ENCODE measurements around the gene SLC31A2.
"Not testable (repeated sequence)": the region's sequence is repeated elsewhere in the genome, so short reads cannot be mapped to it uniquely, and the experiment has no call there.

Gene SLC31A2, protein sequence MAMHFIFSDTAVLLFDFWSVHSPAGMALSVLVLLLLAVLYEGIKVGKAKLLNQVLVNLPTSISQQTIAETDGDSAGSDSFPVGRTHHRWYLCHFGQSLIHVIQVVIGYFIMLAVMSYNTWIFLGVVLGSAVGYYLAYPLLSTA

GRCh38 chr9:113150670-113151611 is at the start of gene SLC31A2:
SLC31A2 (plus strand) TSS chr9:113151007; CDS start chr9:113151075, 68 bp downstream.
- TF ChIP-seq, protein P1, sequence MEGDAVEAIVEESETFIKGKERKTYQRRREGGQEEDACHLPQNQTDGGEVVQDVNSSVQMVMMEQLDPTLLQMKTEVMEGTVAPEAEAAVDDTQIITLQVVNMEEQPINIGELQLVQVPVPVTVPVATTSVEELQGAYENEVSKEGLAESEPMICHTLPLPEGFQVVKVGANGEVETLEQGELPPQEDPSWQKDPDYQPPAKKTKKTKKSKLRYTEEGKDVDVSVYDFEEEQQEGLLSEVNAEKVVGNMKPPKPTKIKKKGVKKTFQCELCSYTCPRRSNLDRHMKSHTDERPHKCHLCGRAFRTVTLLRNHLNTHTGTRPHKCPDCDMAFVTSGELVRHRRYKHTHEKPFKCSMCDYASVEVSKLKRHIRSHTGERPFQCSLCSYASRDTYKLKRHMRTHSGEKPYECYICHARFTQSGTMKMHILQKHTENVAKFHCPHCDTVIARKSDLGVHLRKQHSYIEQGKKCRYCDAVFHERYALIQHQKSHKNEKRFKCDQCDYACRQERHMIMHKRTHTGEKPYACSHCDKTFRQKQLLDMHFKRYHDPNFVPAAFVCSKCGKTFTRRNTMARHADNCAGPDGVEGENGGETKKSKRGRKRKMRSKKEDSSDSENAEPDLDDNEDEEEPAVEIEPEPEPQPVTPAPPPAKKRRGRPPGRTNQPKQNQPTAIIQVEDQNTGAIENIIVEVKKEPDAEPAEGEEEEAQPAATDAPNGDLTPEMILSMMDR (IDR thresholded peaks at IDR 0.05; ENCODE audit: borderline replicate concordance, insufficient read depth, low read depth, low read length): peak; percentile 41; the same call in 1 of the 2 replicates
- H3K4me3 ChIP-seq (ENCODE audit: low read depth, low read length): peak within 1 kb of the TSS; percentile 74

DNA sequence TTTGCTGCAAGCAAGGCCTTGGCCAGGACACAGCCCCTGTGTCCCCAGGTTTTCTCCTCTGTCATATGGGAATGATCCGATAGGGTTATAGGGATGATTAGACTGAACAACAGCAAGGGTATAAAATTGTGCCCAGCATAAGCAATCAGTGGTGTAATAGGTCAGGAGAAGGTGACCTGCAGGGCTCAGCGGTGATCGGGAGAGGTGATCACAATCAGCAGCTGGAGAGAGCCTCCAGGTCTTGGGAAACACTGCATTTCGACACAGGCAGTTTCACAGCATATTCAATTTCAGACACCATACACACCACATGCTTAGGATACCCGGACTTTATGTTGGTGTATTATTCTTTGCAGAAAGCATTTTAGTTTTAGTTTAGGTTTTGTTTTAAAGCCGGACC is 45.5 kb upstream of the SLC31A2 start:
- H3K4me3 ChIP-seq (ENCODE audit: low read depth, low read length): not testable (repeated sequence)

- not testable (repeated sequence) for H3K4me3 ChIP-seq (ENCODE audit: low read depth, low read length)
These were observed 39.5 kb upstream of the SLC31A2 start for GRCh38 chr9:113111065-113111951.

DNA sequence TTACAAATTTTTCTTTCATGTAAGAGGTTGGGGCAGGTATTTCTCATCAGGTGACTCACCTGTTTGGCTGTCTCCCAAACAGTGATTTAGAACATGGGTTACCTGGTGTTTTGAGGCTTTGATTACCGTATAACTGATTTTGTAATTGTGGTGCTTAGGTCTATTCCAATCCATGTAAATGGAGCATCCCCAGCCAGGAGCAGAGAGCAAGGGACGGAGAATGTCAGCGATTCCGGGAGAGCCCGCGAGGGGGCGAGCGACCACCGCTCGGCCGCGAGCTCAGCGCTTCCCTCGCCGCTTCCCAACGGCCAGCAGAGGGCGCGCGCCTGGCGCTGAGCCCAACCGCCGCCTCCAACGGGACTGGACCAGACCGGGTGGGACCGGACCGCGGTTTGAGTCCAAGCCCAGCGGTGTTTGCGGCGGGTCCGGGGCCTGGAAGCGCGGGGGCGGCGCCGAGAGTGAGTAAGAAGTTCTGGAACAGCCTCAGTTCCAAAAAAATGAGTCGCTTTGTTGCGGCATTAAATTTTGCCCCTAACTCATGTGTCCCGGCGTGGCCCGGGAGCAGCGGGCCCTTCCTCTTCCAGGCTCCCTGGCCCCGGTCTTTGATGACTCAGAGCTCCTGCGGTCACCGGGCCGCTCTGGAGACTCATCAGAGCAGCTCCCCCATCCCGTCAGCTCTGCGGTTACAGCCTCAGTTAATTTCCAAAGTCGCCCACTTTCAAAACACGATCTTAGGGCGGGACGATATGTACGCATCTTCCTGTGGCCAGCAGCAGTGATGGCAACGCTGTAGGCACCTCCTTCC is 37.9 kb upstream of the SLC31A2 start:
- H3K4me3 ChIP-seq (ENCODE audit: low read depth, low read length): not testable (repeated sequence)

DNA sequence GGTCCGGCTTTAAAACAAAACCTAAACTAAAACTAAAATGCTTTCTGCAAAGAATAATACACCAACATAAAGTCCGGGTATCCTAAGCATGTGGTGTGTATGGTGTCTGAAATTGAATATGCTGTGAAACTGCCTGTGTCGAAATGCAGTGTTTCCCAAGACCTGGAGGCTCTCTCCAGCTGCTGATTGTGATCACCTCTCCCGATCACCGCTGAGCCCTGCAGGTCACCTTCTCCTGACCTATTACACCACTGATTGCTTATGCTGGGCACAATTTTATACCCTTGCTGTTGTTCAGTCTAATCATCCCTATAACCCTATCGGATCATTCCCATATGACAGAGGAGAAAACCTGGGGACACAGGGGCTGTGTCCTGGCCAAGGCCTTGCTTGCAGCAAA is 32.0 kb upstream of the SLC31A2 start:
- H3K4me3 ChIP-seq (ENCODE audit: low read depth, low read length): not testable (repeated sequence)

DNA sequence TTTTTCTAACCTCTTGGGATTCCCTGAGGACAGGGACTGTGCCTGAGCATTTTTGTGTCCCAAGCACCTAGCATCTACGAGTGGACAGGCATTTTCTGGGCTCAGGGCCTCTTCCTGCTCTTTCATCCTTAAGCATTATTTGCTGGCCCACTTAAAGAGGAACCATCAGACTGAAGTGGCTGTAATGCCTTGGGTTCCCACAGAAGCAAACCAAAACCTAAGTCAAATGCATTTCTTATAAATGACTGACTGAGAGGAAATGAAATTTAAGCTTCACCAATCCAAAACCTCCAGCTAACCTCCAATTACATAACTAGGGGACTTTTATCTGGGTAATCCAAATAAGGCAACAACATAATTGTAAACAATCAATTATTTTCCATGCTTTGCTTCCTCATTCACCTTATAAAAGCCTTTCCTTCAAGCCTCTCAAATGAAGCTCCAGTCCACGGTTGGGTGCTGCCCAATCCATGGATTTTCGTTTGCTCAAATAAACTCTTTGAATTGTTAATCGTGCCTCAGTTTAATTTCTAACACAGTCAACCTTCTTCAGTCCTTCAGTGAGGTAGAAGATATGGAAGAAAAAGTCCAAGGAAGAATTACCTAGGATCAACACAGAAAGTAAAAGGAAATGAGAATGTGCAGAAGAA is 25.3 kb upstream of the SLC31A2 start:
- H3K4me3 ChIP-seq (ENCODE audit: low read depth, low read length): no peak overlapping the region
- TF ChIP-seq, protein P1 (IDR thresholded peaks at IDR 0.05; ENCODE audit: borderline replicate concordance, insufficient read depth, low read depth, low read length): no peak

- H3K4me3 ChIP-seq (ENCODE audit: low read depth, low read length): no peak overlapping the region
- TF ChIP-seq, protein P1 (IDR thresholded peaks at IDR 0.05; ENCODE audit: borderline replicate concordance, insufficient read depth, low read depth, low read length): no peak
These were observed 21.3 kb upstream of the SLC31A2 start for GRCh38 chr9:113129466-113129865.

DNA sequence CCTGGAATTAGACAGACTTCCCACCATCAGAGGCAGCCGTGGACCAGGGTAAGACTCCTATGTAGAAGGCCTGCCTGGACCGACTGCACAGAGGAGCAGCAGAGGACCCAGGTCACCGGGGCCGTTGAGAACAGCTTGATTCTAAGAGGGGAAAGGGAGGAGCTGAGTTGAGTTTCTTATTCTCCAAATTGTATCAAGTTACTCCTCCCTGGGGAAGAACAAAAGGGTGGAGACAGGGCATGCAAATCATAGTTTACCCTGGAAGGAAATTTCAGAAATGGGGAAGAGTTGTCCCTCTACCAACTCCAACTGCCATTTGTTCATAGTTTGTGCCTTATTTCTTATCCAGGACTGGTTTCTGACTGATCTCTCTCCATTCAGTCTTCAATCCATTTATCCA is 20.9 kb upstream of the SLC31A2 start:
- TF ChIP-seq, protein P1 (IDR thresholded peaks at IDR 0.05; ENCODE audit: borderline replicate concordance, insufficient read depth, low read depth, low read length): no peak
- no peak overlapping the region for H3K4me3 ChIP-seq (ENCODE audit: low read depth, low read length)
